Stimulated activated effector memory CD8-positive, alpha-beta T cell treated with anti-CD3 and anti-CD28 coated beads, Interleukin-12 subunit alpha, Interleukin-12 subunit beta, amount 100 ng/mL, for 72 hours (primary cell): ENCODE results near the gene GREB1L.
"Not testable (repeated sequence)": the region's sequence is repeated elsewhere in the genome, so short reads cannot be mapped to it uniquely, and the experiment has no call there.

Experiments used
- ATAC-seq: fragments of 150-1000 bp; cut with Tn5 transposase; 2 replicates; pipeline ENCODE4 v1.10.0; 2021
- DNase-seq, 2 donors: peaks; one replicate each; pipeline ENCODE4 v3.0.0; 2021 to 2022; ENCODE audit warnings: low spot score in 2 of 2
- H3K27ac Mint-ChIP-seq: one replicate; pipeline ENCODE4 v1.8.0; 2022; ENCODE audit warnings: mild to moderate bottlenecking, mixed read lengths
- H3K36me3 Mint-ChIP-seq: one replicate; pipeline ENCODE4 v1.8.0; 2022; ENCODE audit warnings: mild to moderate bottlenecking, mixed read lengths
- H3K4me1 Mint-ChIP-seq: one replicate; pipeline ENCODE4 v1.8.0; 2022; ENCODE audit warnings: mixed read lengths
- H3K4me3 Mint-ChIP-seq: one replicate; pipeline ENCODE4 v1.8.0; 2022; ENCODE audit warnings: mild to moderate bottlenecking, mixed read lengths
- H3K9me3 Mint-ChIP-seq: one replicate; pipeline ENCODE4 v1.8.0; 2022; ENCODE audit warnings: mixed read lengths

The GREB1L gene

DNA sequence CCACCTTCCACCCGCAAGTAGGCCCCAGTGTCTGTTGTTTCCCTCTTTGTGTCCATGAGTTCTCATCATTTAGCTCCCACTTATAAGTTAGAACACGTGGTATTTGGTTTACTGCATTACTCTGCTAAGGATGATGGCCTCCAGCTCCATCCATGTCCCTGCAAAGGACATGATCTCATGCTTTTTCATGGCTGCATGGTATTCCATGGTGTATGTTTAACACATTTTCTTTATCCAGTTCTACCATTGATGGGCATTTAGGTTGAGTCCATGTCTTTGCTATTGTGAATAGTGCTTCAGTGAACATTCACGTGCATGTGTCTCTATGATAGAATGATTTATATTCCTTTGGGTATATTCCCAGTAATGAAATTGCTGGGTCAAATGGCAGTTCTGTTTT, 69.9 kb downstream of the GREB1L start:
- DNase-seq, ATAC-seq, H3K36me3 Mint-ChIP-seq, H3K4me3 Mint-ChIP-seq, H3K27ac Mint-ChIP-seq, H3K9me3 Mint-ChIP-seq, H3K4me1 Mint-ChIP-seq: not testable (repeated sequence)

DNA sequence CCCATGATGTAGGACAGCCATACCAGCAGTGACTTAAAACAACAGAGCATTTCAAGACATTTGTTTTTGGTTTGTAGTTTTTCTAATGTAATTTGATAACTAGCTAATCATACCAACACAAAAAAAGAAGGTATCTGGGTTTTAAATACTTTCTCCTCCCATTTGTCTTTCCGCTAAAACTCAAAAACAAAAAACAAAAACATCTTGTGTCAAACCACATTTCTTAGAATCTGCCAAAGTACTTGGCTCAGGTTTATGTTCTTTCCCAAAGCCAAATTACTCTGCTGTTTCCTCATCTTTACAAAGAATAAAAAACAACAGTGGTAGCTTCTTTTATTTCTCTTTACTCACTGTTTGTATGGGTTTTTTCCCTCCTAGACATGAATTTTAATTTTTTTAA, 71.5 kb downstream of the GREB1L start:
- no peak overlapping the region for H3K27ac Mint-ChIP-seq
- no peak overlapping the region for H3K4me3 Mint-ChIP-seq
- ATAC-seq (no peak), DNase-seq (no peak)
- no peaks in the 10 kb centered on the region for H3K9me3 Mint-ChIP-seq
- H3K4me1 Mint-ChIP-seq = no peaks in the 10 kb centered on the region
- no peaks in the 10 kb centered on the region for H3K36me3 Mint-ChIP-seq

DNA sequence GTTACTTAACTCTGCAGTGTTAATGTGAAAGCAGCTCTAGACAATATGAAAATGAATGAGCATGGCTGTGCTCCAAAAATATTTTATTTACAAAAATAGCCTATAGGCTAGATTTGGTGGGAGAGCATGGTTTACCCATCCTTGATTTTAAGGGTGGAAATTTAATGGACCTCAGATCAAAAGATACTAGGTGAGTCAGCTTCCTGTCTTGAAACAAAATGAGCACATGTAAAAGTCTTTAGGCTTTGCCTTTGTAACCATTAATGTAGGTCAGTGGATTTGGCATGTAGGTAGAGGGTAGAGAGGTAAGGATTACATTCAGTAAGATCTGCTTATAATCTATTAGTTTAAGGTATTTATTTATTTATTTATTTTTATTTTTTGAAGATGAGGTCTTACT, 72.7 kb downstream of the GREB1L start:
- H3K36me3 Mint-ChIP-seq = no peaks in the 10 kb centered on the region
- ATAC-seq (no peak), DNase-seq (no peak)
- no peak overlapping the region for H3K4me3 Mint-ChIP-seq
- no peaks in the 10 kb centered on the region for H3K9me3 Mint-ChIP-seq
- H3K4me1 Mint-ChIP-seq = no peaks in the 10 kb centered on the region
- H3K27ac Mint-ChIP-seq = no peak overlapping the region

DNA sequence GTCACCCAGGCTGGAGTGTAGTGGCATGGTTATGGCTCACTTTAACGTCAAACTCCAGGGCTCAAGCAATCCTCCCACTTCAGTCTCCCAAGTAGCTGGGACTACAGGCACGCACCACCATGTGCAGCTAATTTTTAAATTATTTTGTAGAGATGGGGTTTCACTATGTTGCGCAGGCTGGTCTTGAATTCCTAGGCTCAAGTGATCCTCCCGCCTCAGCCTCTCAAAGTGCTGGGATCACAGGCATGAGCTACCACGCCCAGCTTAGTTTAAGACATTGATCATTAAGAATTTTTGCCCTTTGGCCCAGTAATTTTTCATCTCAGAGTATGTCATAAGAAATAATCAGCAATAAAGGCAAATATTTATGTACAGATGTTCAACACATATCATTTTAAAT, 73.1 kb downstream of the GREB1L start:
- not testable (repeated sequence) for H3K27ac Mint-ChIP-seq

DNA sequence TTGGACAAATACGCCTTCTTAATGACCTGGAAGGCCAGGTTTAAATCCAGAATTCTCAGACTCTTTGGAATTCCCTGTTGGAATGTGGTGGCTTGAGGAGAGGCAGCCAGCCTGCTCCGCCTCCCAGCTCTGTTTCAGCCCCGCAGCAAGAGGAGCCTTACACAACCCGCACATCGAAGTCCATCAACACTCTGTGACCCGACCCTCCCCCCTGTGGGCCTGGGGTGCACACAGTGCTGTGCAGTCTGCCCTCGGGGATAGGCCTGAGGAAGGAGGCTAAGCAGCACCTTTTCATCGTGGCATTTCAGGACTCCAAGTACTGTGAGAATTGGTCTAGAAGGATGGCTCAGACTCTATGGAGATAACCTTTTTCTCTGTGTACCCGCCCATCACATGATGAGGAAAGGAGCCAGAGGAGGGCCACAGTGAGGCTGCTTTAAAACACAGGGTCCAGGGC, 73.7 kb downstream of the GREB1L start:
- no peak overlapping the region for H3K27ac Mint-ChIP-seq
- DNase-seq (no peak), ATAC-seq (no peak)
- H3K4me3 Mint-ChIP-seq = no peak overlapping the region
- no peaks in the 10 kb centered on the region for H3K36me3 Mint-ChIP-seq
- no peaks in the 10 kb centered on the region for H3K4me1 Mint-ChIP-seq
- H3K9me3 Mint-ChIP-seq = no peaks in the 10 kb centered on the region

More for the DNA sequence above, 73.1 kb downstream of the GREB1L start:
- DNase-seq, H3K4me1 Mint-ChIP-seq, H3K4me3 Mint-ChIP-seq, H3K9me3 Mint-ChIP-seq, H3K36me3 Mint-ChIP-seq, ATAC-seq: not testable (repeated sequence)

DNA sequence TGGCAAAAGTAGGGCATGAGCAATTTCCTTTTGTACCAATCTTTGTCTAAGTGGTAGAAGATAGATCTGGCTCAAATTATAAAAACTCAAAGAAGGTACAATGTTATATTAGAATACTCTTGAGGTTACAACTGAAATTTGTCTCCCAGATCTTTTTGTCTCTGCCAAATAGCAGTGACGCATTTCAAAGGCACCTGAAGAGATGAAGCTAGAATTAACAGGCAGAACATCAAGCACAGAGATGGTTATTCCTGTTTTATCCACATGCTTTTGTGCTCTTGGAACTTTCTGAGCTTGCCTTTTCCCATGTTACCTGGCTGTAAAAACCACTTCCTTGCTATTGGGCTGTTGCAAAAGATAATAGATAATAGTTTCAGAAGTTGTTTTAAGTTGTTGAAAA, 74.3 kb downstream of the GREB1L start:
- DNase-seq (no peak), ATAC-seq (no peak)
- no peaks in the 10 kb centered on the region for H3K9me3 Mint-ChIP-seq
- H3K36me3 Mint-ChIP-seq = no peaks in the 10 kb centered on the region
- no peak overlapping the region for H3K27ac Mint-ChIP-seq
- no peaks in the 10 kb centered on the region for H3K4me1 Mint-ChIP-seq
- H3K4me3 Mint-ChIP-seq = no peak overlapping the region

DNA sequence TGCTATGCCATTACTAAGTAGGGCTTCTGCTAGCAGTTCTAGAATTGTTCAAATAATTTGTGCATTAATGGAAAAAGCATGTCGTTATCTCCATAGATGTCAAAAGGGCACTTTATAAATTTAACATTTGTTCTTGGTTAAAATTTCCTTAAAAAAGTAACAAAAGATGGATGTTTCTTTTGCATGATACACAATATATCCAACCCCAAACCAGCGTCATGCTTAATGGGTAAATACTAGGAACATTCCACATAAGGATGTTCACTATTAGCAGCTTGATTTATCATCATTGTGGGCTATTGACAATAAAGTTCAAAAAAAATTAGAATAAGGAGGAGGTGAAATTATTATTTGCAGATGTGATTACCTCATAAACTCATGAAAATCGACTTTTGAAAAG, 79.7 kb downstream of the GREB1L start:
- DNase-seq (no peak), ATAC-seq (no peak)
- H3K27ac Mint-ChIP-seq = no peak overlapping the region
- no peak overlapping the region for H3K4me3 Mint-ChIP-seq
- H3K36me3 Mint-ChIP-seq = no peaks in the 10 kb centered on the region
- H3K4me1 Mint-ChIP-seq = no peaks in the 10 kb centered on the region
- no peaks in the 10 kb centered on the region for H3K9me3 Mint-ChIP-seq

DNA sequence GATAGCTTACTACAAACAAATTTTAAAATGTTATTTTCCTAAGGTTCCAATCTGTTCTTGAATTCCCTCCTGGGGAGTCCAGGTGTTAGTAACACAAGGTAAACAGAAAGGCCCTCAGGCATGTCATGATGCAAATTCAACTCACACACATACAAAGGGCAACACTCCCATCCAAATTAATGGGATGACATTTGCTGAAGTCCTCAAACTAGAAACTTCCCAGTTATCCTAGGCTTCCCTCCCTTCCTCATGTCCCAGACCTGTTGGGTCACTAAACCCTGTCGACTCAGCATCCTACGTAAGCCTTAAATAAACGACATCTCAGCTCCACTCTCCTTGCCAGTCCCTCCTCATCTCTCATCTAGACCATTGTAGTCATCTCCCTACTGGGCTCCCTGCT, 85.1 kb downstream of the GREB1L start:
- Mint-ChIP-seq H3K4me1 (no peaks in the 10 kb centered on the region), H3K36me3 (no peaks in the 10 kb centered on the region), H3K27ac (no peak overlapping the region), H3K9me3 (no peaks in the 10 kb centered on the region), H3K4me3 (no peak overlapping the region)
- ATAC-seq (no peak), DNase-seq (no peak)

DNA sequence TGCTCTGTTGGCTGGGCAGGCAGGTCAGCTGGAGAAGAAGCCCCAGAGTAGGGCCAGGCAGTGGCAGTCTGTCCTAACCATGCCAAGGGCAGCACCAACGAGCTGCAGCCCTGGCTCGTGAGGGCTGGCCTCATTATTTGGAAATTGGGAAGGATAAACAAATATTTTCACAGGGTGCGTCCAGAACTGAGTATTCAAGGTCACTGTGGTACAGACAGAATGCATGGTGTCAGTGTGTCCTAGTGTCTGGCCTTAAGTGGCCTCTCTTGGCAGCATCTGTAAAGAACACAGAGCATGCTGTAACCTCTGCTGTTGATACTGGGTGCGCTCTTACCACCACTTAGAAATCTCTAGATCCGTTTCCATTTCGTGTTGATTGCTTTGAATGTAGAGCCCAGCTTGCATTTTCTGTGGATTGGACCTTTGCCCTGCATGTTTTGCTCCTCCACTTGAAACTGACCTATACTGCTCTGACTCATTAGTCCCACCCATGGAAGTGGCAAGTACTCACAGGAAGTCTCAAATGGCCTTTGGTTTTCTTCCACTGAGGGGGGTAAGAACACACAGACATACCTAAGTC, 88.2 kb downstream of the GREB1L start:
- Mint-ChIP-seq H3K27ac (no peak overlapping the region), H3K9me3 (no peaks in the 10 kb centered on the region), H3K36me3 (no peaks in the 10 kb centered on the region), H3K4me3 (no peak overlapping the region), H3K4me1 (no peaks in the 10 kb centered on the region)
- ATAC-seq (no peak), DNase-seq (no peak)

DNA sequence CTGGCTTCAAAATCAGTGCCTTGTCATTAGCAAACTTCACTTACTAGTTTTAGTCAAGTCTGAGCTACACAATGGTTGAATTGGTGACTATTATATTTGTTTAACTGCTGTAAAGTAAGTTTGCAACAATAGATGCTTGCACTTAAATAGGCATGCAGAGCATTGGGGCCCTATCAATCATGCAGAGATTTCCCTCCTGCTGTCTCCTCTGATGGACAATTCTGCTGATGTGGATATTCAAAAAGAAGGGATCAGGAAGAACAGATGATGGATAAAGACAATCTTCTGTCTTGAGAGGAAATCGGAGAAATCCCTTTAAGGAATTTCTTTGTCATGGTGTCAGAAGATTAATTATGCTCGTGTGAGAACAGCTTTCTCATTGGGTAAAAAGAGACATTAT, 89.0 kb downstream of the GREB1L start:
- Mint-ChIP-seq H3K27ac (no peak overlapping the region), H3K9me3 (no peaks in the 10 kb centered on the region), H3K36me3 (no peaks in the 10 kb centered on the region), H3K4me1 (no peaks in the 10 kb centered on the region), H3K4me3 (no peak overlapping the region)
- ATAC-seq (no peak), DNase-seq (no peak)

DNA sequence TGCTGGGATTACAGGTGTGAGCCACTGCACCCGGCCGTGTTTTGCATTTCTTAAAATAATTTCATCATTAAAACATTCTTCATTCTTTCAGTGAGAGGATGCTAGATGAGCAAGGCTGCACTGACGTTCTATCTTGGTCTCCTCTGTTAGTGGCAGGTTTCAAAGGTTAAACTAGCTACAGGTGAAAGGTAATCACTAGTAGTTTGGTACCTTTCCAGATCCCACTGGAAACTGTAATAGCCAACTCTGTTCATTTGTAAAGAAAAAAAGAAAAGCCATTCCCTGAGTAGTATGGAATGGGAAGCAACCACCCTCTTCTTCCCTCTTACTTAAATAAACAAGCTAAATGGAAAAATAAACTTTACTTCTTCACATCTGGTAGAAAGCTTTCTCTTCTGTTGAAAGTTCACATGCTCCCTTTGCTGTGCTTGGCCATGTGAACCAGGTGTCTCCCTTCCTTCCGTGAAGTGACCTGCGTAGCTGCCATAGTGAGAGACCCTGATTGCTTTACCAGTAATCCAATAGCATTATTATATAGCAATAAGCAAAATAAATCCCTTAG, 94.0 kb downstream of the GREB1L start:
- no peaks in the 10 kb centered on the region for H3K36me3 Mint-ChIP-seq
- DNase-seq (no peak), ATAC-seq (no peak)
- H3K9me3 Mint-ChIP-seq = no peaks in the 10 kb centered on the region
- H3K4me3 Mint-ChIP-seq = no peak overlapping the region
- H3K4me1 Mint-ChIP-seq = no peaks in the 10 kb centered on the region
- H3K27ac Mint-ChIP-seq = no peak overlapping the region

DNA sequence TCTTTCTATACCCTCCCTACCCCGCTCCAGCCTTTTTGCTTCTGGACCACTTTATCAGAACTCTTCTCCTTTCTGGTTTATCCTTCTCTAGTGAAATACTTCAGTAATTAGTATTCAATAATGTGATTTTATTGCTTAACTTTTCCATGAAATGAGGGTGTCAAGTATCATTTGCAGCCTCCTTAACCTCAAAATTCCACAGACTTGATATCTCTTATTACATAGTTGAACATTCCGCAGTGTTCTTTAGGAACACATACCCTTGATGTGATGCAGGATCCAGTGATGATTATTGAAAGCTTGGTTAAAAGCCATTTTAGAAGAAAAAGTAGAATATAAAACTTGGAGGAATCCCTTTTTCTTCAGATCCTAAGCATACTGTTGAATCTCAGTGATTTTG, 94.8 kb downstream of the GREB1L start:
- Mint-ChIP-seq H3K4me1 (no peaks in the 10 kb centered on the region), H3K27ac (no peak overlapping the region), H3K36me3 (no peaks in the 10 kb centered on the region), H3K9me3 (no peaks in the 10 kb centered on the region), H3K4me3 (no peak overlapping the region)
- ATAC-seq (no peak), DNase-seq (no peak)

DNA sequence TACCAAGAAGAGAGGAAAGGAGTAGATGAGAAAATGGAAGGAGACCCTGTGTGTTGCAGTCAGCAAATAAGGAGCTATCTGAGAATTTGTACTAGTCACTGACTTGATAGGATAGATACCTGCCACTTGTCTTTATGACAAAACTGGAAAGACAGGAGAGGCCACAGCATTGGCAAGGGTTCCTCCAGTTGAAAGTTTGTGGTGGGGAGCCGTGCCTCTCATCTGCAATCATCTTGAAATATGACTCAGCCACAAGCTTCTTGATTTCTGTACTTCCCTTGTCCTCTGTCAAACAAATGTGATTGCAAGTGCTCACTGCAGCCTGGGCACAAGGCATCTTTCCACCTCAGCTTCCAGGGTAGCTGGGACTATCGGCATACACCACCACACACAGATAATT, 99.1 kb downstream of the GREB1L start:
- Mint-ChIP-seq H3K27ac (no peak overlapping the region), H3K36me3 (no peaks in the 10 kb centered on the region), H3K4me3 (no peak overlapping the region), H3K9me3 (no peaks in the 10 kb centered on the region), H3K4me1 (no peaks in the 10 kb centered on the region)
- ATAC-seq (no peak), DNase-seq (no peak)

DNA sequence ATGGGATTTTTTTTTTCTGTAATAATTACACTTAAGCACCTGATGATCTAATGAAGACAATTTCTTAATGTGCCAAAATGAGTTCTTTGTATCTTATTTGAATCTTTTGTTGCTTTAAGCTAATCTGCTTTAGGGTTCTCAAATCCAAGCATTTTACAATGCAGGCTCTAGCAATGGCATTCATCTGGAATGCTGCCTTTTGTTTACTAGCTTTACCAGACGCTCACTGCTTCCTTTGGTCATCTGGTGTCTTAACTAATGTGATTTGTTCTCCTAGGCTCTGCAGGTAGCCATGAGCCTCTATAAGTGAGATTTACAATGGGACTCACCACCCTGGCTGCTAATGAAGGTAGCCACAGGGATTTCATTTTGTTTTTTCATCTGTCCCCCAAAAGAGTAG, 100.3 kb downstream of the GREB1L start:
- no peak for ATAC-seq
- Mint-ChIP-seq H3K36me3 (no peaks in the 10 kb centered on the region), H3K27ac (no peak overlapping the region), H3K9me3 (no peaks in the 10 kb centered on the region), H3K4me1 (no peaks in the 10 kb centered on the region), H3K4me3 (no peak overlapping the region)
- no peak for DNase-seq

DNA sequence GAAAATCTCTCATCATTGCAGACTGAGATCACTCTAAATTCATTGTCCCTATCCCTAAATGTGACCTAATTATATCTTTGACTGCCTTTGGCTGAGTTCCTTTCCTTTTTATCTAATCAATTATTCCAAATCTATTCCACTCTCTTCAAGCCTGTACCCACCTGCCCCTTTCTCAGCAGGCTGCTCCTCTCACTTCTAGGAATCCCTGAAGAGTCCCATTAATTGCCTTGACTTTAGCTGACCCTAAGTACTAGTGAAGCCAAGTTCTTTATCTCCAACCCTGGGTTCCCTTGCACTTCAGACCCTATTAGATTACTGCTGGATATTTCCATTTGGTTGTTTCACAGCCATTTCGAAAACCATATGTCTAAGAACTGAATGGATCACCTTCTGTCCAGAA, 102.8 kb downstream of the GREB1L start:
- DNase-seq = no peak
- no peaks in the 10 kb centered on the region for H3K36me3 Mint-ChIP-seq
- ATAC-seq = no peak
- no peak overlapping the region for H3K4me3 Mint-ChIP-seq
- no peaks in the 10 kb centered on the region for H3K4me1 Mint-ChIP-seq
- H3K9me3 Mint-ChIP-seq = no peaks in the 10 kb centered on the region
- no peak overlapping the region for H3K27ac Mint-ChIP-seq

DNA sequence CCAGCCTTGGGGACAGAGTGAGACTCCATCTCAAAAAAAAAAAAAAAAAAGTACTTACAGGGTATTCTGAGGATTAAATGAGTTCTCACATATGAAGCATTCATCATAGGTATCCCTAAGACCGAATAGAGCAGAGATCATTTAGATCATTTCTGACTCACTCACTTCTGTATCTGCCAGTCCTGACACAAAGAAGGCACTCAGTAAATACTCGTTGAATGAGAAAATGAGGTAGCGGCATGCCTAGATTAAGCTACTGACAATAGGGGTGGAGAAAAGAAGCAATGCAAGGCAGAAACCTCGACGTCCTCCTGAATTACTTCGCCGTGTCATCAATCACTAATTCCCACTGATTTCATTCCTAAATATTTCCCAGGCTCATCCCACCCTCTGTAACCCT, 103.8 kb downstream of the GREB1L start:
- ATAC-seq (no peak), DNase-seq (no peak)
- no peaks in the 10 kb centered on the region for H3K9me3 Mint-ChIP-seq
- no peak overlapping the region for H3K27ac Mint-ChIP-seq
- no peaks in the 10 kb centered on the region for H3K36me3 Mint-ChIP-seq
- H3K4me3 Mint-ChIP-seq = no peak overlapping the region
- H3K4me1 Mint-ChIP-seq = no peaks in the 10 kb centered on the region

DNA sequence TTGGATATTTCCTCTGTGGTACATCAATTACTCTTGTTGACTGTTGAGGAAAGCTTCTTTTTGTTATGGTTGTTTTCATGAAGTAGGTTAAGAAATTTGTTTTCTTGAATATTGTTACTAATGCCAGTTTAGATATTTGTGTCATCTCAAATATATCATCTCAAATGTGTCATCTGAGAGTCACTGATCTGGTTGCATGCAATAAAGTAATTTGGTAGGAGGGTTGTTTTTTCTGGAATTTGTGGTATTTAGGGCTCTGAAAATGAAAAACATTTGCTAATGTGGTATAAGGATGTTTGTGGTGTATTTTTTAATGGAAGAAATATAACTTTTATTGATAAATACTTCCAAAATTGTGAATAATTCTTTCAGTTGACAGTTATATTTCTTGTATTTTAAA, 117.7 kb downstream of the GREB1L start:
- ATAC-seq (no peak), DNase-seq (no peak)

More for the DNA sequence above, 117.7 kb downstream of the GREB1L start:
- Mint-ChIP-seq H3K9me3 (no peaks in the 10 kb centered on the region), H3K4me3 (no peak overlapping the region), H3K27ac (no peak overlapping the region), H3K4me1 (no peaks in the 10 kb centered on the region), H3K36me3 (no peaks in the 10 kb centered on the region)
